ENCODE results near the gene RXFP3.
"Not testable (repeated sequence)": the region's sequence is repeated elsewhere in the genome, so short reads cannot be mapped to it uniquely, and the experiment has no call there.

The RXFP3 gene

GRCh38 chr5:33934176-33934575 is 2.0 kb upstream of the RXFP3 start:
- no peak for DNase-seq (ENCODE audit: low read depth in 1 of 2, low spot score in 1 of 2)

- peak in 1 of 2 donors; percentile 18 for DNase-seq (ENCODE audit: low read depth in 1 of 2, low spot score in 1 of 2)
Measured at GRCh38 chr5:33936004-33936380, 194 bp upstream of the RXFP3 start.

GRCh38 chr5:33937017-33937706 is 976 bp downstream of the RXFP3 start:
- DNase-seq (ENCODE audit: low read depth in 1 of 2, low spot score in 1 of 2), result no peak

- DNase-seq (ENCODE audit: low read depth in 1 of 2, low spot score in 1 of 2), result no peak
Measured at GRCh38 chr5:33937707-33938506, 1.7 kb downstream of the RXFP3 start.

GRCh38 chr5:33938507-33938796 is 2.3 kb downstream of the RXFP3 start:
- DNase-seq (ENCODE audit: low read depth in 1 of 2, low spot score in 1 of 2), result no peak

- no peak for DNase-seq (ENCODE audit: low read depth in 1 of 2, low spot score in 1 of 2)
Measured at GRCh38 chr5:33938881-33939280, 2.7 kb downstream of the RXFP3 start.

GRCh38 chr5:33939556-33940262 is 3.5 kb downstream of the RXFP3 start:
- no peak for DNase-seq (ENCODE audit: low read depth in 1 of 2, low spot score in 1 of 2)

GRCh38 chr5:33941090-33941489 is 4.9 kb downstream of the RXFP3 start:
- DNase-seq (ENCODE audit: low read depth in 1 of 2, low spot score in 1 of 2), result no peak

- DNase-seq (ENCODE audit: low read depth in 1 of 2, low spot score in 1 of 2), result no peak
Measured at GRCh38 chr5:33944543-33945132, 8.5 kb downstream of the RXFP3 start.

GRCh38 chr5:33952175-33952574 is 16.0 kb downstream of the RXFP3 start:
- not testable (repeated sequence) for DNase-seq (ENCODE audit: low read depth in 1 of 2, low spot score in 1 of 2)

- DNase-seq (ENCODE audit: low read depth in 1 of 2, low spot score in 1 of 2), result no peak
Measured at GRCh38 chr5:33957577-33958150, 21.5 kb downstream of the RXFP3 start.

- DNase-seq (ENCODE audit: low read depth in 1 of 2, low spot score in 1 of 2), result no peak
Measured at GRCh38 chr5:33958176-33958575, 22.0 kb downstream of the RXFP3 start.

GRCh38 chr5:33964132-33964700 is 28.0 kb downstream of the RXFP3 start:
- DNase-seq (ENCODE audit: low read depth in 1 of 2, low spot score in 1 of 2), result no peak

GRCh38 chr5:33966805-33967204 is 30.6 kb downstream of the RXFP3 start:
- DNase-seq (ENCODE audit: low read depth in 1 of 2, low spot score in 1 of 2), result no peak

GRCh38 chr5:33968211-33969005 is 32.2 kb downstream of the RXFP3 start:
- DNase-seq (ENCODE audit: low read depth in 1 of 2, low spot score in 1 of 2), result no peak

GRCh38 chr5:33969572-33970452 is 33.6 kb downstream of the RXFP3 start:
- no peak for DNase-seq (ENCODE audit: low read depth in 1 of 2, low spot score in 1 of 2)

- DNase-seq (ENCODE audit: low read depth in 1 of 2, low spot score in 1 of 2), result no peak
Measured at GRCh38 chr5:33973271-33973670, 37.1 kb downstream of the RXFP3 start.

- no peak for DNase-seq (ENCODE audit: low read depth in 1 of 2, low spot score in 1 of 2)
Measured at GRCh38 chr5:33975852-33976251, 39.7 kb downstream of the RXFP3 start.

GRCh38 chr5:33976307-33976706 is 40.1 kb downstream of the RXFP3 start:
- no peak for DNase-seq (ENCODE audit: low read depth in 1 of 2, low spot score in 1 of 2)

Measured in stimulated activated CD4-positive, alpha-beta T cell treated with anti-CD3 and anti-CD28 coated beads, Interleukin-15, amount 100 ng/mL, for 1 hour (primary cell).